ENCODE measurements around the gene SCD. TPM values are rescaled to one million over a fixed set of nuclear protein-coding genes. Genes with fewer than 3 reads are reported as not detected.

Gene SCD
- total and polyA plus RNA-seq, 12 donors = 1.8 to 62.7 (median 14.6) TPM

DNA sequence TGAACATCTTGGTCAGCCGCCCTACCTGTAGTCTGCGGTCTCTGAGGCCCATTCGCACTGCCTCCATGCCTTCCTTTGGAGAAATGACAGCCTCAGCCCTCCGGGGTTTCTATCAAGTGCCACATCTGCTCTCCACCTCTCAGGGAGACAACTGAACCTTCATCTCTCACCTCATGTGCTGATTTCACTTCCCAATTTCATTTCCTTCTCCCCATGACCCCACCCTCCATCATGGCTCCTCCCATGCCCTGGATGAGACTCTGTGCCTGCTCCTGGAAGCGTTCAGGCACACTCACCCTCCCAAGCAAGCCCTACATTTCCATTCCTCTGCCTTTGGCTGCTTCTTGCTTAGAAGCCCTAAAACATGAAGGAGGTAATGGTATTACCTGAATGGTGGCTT lies 7.8 kb upstream of the SCD start:
- no peaks in the 10 kb centered on the region for H3K36me3 ChIP-seq
- 64 to 65% methylated on average over 5 of the region's 5 CpGs for WGBS, 2 donors
- TF ChIP-seq, protein P1, sequence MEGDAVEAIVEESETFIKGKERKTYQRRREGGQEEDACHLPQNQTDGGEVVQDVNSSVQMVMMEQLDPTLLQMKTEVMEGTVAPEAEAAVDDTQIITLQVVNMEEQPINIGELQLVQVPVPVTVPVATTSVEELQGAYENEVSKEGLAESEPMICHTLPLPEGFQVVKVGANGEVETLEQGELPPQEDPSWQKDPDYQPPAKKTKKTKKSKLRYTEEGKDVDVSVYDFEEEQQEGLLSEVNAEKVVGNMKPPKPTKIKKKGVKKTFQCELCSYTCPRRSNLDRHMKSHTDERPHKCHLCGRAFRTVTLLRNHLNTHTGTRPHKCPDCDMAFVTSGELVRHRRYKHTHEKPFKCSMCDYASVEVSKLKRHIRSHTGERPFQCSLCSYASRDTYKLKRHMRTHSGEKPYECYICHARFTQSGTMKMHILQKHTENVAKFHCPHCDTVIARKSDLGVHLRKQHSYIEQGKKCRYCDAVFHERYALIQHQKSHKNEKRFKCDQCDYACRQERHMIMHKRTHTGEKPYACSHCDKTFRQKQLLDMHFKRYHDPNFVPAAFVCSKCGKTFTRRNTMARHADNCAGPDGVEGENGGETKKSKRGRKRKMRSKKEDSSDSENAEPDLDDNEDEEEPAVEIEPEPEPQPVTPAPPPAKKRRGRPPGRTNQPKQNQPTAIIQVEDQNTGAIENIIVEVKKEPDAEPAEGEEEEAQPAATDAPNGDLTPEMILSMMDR (IDR thresholded peaks at IDR 0.05) = no peak
- peaks cover 0 to 30% (median 11%) of the 10 kb centered on the region in 7 donors for H3K27me3 ChIP-seq
- no peak overlapping the region for H3K27ac ChIP-seq
- intact Hi-C loops (cut with DNase I) = loop anchor here in 7 of 10 donors (1.0 to 10.0 kb wide), 8 partner anchors 94 to 538 kb away; partner anchors contain the start of gene SEC31B (in 5 of the 7)
- peaks cover 0 to 28% (median 0%) of the 10 kb centered on the region in 9 donors for H3K4me1 ChIP-seq
- DNase-seq (no peak), ATAC-seq (no peak)
- no peaks in the 10 kb centered on the region for H3K9me3 ChIP-seq
- H3K4me3 ChIP-seq = no peak overlapping the region

DNA sequence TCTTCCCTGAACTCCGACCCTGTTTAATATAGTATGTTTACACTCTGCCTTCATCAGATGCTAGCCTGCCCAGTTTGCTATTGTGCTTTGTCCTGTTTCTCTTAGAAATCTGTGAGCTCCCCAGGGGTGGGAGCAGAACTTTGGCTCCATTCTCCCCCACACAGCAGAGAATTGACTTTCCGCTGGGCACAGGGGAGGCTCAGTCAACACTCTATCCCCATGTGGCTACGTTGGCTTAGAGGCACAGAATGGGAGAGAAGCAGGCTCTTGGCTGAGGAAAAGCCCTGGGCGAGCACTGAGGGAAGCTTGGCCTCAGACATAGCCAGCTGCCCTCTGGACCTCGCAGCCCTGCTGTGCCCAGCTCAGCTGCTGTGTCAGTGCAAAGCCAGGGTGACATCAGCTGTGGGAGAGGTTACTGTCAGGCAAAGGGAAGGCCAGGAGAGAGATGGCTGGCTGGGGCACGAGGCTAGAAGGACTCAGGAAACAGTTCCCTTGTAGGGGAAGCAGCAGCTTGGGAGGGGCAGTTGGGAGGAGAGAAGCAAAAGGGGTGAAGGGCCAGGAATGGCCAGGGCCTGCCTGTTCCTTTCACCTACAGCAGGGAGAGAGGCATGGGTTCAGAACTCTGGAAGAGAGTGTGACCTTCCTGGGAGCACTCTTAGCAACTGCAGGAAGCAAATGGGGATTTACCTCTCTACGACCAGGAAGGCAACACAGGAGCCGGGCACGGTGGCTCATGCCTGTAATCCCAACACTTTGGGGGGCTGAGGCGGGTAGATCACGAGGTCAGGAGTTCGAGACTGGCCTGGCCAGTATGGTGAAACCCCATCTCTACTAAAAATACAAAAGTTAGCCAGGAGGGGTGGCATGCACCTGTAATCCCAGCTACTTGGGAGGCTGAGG lies 5.8 kb upstream of the SCD start:
- H3K36me3 ChIP-seq = no peaks in the 10 kb centered on the region
- ATAC-seq (peak in 7 of 8 donors; percentile 9 to 69 (median 36)), DNase-seq (peak in 1 of 2 donors; percentile 38)
- peaks cover 0 to 38% (median 6%) of the 10 kb centered on the region in 9 donors for H3K4me1 ChIP-seq
- intact Hi-C loops (cut with DNase I) = loop anchor here in 3 of 10 donors (2.0 to 10.0 kb wide), 3 partner anchors 92 to 536 kb away; partner anchors contain the start of gene SEC31B (in 1 of the 3)
- H3K4me3 ChIP-seq = no peak overlapping the region
- 66 to 76% methylated on average over 12 of the region's 12 CpGs for WGBS, 2 donors
- TF ChIP-seq, protein P1 (IDR thresholded peaks at IDR 0.05) = no peak
- H3K27ac ChIP-seq = peak overlapping the region in 1 of 10 donors; percentile 71
- H3K27me3 ChIP-seq = peaks cover 0 to 17% (median 3%) of the 10 kb centered on the region in 7 donors
- H3K9me3 ChIP-seq = no peaks in the 10 kb centered on the region

DNA sequence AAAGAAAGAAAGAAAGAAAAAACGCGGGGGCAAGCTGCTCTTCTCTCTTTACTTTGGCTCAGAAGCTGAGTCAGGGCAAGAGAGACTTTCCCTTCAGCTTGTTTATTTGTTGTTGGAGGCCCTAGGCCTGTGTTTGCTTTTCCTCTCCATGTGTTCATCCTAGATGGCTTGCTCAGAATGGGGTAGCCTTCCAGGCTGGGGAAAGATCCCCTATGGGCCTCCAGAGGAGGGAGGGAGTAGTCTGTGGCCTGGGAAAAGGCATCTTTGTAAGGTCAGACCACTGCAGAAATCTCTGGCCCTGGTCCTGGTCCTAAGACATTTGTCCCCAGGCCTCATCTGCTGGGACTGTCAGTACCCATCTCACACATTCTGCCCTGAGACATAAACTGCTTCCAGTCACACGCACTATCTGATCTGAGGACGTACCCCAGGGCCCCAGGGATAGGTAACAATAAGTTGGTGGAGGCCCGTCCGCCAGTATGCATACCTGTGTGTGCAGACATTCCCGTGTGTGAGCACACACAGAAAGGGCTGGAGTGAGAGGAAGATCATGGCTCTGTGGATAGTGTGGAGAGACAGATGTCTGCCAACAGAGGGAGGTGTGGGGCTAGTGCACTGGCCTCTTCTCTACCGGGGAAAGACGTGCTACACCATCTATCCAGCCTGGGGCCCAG lies 4.9 kb upstream of the SCD start:
- H3K4me3 ChIP-seq = no peak overlapping the region
- H3K27me3 ChIP-seq = peaks cover 0 to 22% (median 3%) of the 10 kb centered on the region in 7 donors
- ATAC-seq (peak; percentile 17 to 81 (median 70)), DNase-seq (peak; percentile 30 to 45)
- H3K27ac ChIP-seq = no peak overlapping the region
- TF ChIP-seq, protein P1 (IDR thresholded peaks at IDR 0.05) = peak; percentile 26 to 77 (median 64)
- intact Hi-C loops (cut with DNase I) = loop anchor here in 5 of 10 donors (1.0 to 10.0 kb wide), 5 partner anchors 90 to 535 kb away; partner anchors contain the start of gene SEC31B (in 1 of the 5)
- no peaks in the 10 kb centered on the region for H3K36me3 ChIP-seq
- H3K4me1 ChIP-seq = peaks cover 0 to 43% (median 12%) of the 10 kb centered on the region in 9 donors
- WGBS, 2 donors = 45 to 48% methylated on average over 9 of the region's 9 CpGs
- H3K9me3 ChIP-seq = no peaks in the 10 kb centered on the region

DNA sequence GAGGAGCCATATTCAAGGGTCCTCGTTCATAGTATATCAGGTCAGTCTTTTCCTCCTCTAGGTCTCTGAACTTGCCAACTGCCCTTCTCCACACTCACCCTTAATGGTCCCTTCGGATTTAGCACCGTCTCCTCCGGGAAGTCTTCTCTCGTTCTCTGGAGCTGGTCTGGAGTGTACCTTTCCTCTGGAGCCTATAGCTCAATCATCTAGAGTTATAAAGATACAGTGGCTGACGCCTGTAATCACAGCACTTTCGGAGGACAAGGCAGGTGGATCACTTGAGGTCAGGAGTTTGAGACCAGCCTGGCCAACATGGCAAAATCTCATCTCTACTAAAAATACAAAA lies 4.4 kb upstream of the SCD start:
- Histone ChIP-seq H3K4me1 (peaks cover 0 to 47% (median 15%) of the 10 kb centered on the region in 9 donors), H3K27ac (no peak overlapping the region), H3K27me3 (peaks cover 0 to 27% (median 3%) of the 10 kb centered on the region in 7 donors), H3K36me3 (no peaks in the 10 kb centered on the region), H3K9me3 (no peaks in the 10 kb centered on the region), H3K4me3 (no peak overlapping the region)
- DNase-seq (no peak), ATAC-seq (no peak)
- intact Hi-C loops (cut with DNase I) = loop anchor here in 4 of 10 donors (1.0 to 10.0 kb wide), 5 partner anchors 90 to 535 kb away; partner anchors contain the start of gene SEC31B (in 1 of the 4)
- TF ChIP-seq, protein P1 (IDR thresholded peaks at IDR 0.05) = no peak
- 77 to 81% methylated on average over 7 of the region's 7 CpGs for WGBS, 2 donors

All from heart right ventricle (tissue), 16 donors.